Right atrium auricular region (tissue), 2 donors: Measurements from ENCODE around the gene ADO. TPM values are rescaled to one million over a fixed set of nuclear protein-coding genes. Genes with fewer than 3 reads are reported as not detected.

Experiments
- DNase-seq: peaks from one replicate; pipeline ENCODE4 v3.0.0-alpha.2; 2019; ENCODE audit warnings: low spot score
- H3K27ac ChIP-seq, 2 donors: fragments of 200-600 bp; sonication (generic); 1 replicate in 1 of 2; 2 replicates in 1 of 2; pipeline ENCODE4 v1.5.1; 2016 to 2019
- H3K27me3 ChIP-seq, 2 donors: fragments of 200-600 bp; sonication (generic); one replicate each; pipeline versions ENCODE4 v1.5.1 to v1.6.0; 2017 to 2019
- H3K36me3 ChIP-seq: fragments of 200-600 bp; sonication (generic); one replicate; pipeline ENCODE4 v1.5.1; 2016
- H3K4me1 ChIP-seq, 2 donors: fragments of 200-600 bp; sonication (generic); one replicate each; pipeline versions ENCODE4 v1.5.1 to v1.6.0; 2017 to 2019
- H3K4me3 ChIP-seq, 2 donors: fragments of 200-600 bp; sonication (generic); 1 replicate in 1 of 2; 2 replicates in 1 of 2; pipeline ENCODE4 v1.5.1; 2017 to 2019; ENCODE audit warnings: mild to moderate bottlenecking in 1 of 2, moderate library complexity in 1 of 2
- H3K9me3 ChIP-seq, 2 donors: fragments of 200-600 bp; sonication (generic); one replicate each; pipeline ENCODE4 v1.5.1; 2019
- CTCF ChIP-seq, 2 donors: fragments of 200-600 bp; sonication (generic); IDR thresholded peaks; one replicate each; pipeline ENCODE4 v1.5.1; 2019; ENCODE audit warnings: antibody characterized with exemption in 2 of 2
- total RNA-seq, 2 donors: library from RNA; depleted of rRNA; stranded (reverse); fragments of >200 nt; gene quantifications; one replicate each; pipeline ENCODE4 v1.1.0, GENCODE V29; 2016

The ADO gene
- total RNA-seq, 2 donors from 2014 or later, result 23.0 to 34.3 TPM

- DNase-seq, result no peak
- Histone ChIP-seq H3K9me3 (no peaks in the 10 kb centered on the region), H3K27ac (no peak overlapping the region), H3K27me3 (no peaks in the 10 kb centered on the region), H3K4me3 (no peak overlapping the region), H3K4me1 (no peaks in the 10 kb centered on the region), H3K36me3 (no peaks in the 10 kb centered on the region)
- TF ChIP-seq CTCF (IDR thresholded peaks at IDR 0.05), result no peak
Observed at GRCh38 chr10:62853710-62854109, 49.2 kb downstream of the ADO start.

- H3K27me3 ChIP-seq, result no peaks in the 10 kb centered on the region
- H3K9me3 ChIP-seq, result no peaks in the 10 kb centered on the region
- TF ChIP-seq CTCF (IDR thresholded peaks at IDR 0.05), result no peak
- peaks cover 0 to 7% of the 10 kb centered on the region in 2 donors for H3K4me1 ChIP-seq
- DNase-seq, result no peak
- no peak overlapping the region for H3K27ac ChIP-seq
- no peak overlapping the region for H3K4me3 ChIP-seq
- H3K36me3 ChIP-seq, result no peaks in the 10 kb centered on the region
Observed at GRCh38 chr10:62856021-62856420, 51.5 kb downstream of the ADO start.

Other genes starting within 250 kb of the ADO start
- gene EGR2, start 11.6 kb downstream of the ADO start, total RNA-seq, result 1 to 10 TPM; 2.1 to 5.9 TPM